K562 (cell line): Measurements from ENCODE around the gene CCDC192. TPM values are rescaled to one million over a fixed set of nuclear protein-coding genes. Genes with fewer than 3 reads are reported as not detected.

Source experiments
- ATAC-seq: fragments of 200-7000 bp; cut with Tn5 transposase; 3 replicates; pipeline ENCODE4 v1.9.1; 2020; ENCODE audit warnings: moderate library complexity
- BruUV-seq: library from RNA; stranded (reverse); fragments of 400-500 nt; replicated peaks from 2 replicates; lab custom pipeline; 2021; lab: Mats Ljungman, UMichigan
- CTCF ChIA-PET: fragments of 300-600 bp; formaldehyde crosslinking; extraction: SDS; loops from one replicate; lab custom pipeline; 2021; ENCODE audit warnings: low intra/inter-chr PET ratio; lab: Yijun Ruan, JAX
- POLR2A ChIA-PET: fragments of 300-600, 350-650 bp; sonication (Branson Sonifier 250); formaldehyde crosslinking; extraction: SDS; loops from one replicate; lab custom pipeline; 2021; ENCODE audit warnings: antibody characterized with exemption, inconsistent platforms; lab: Yijun Ruan, JAX
- DNase-seq, 4 experiments: peaks; one replicate each; pipeline versions ENCODE4 v3.0.0 to v3.0.0-alpha.2; 2011 to 2018; ENCODE audit warnings: low spot score in 3 of 4, mixed read lengths in 3 of 4; ENCODE audit errors: extremely low read depth in 1 of 4
- FAIRE-seq: peaks from 2 replicates; lab custom pipeline; 2011; peaks lifted over from hg19 to GRCh38; lab: Jason Lieb, UNC
- H2AFZ ChIP-seq: 2 replicates; pipeline ENCODE4 v1.6.0; 2011; ENCODE audit warnings: low read depth, low read length, control low read depth, inconsistent platforms
- H3K27ac ChIP-seq: fragments of 200-600 bp; 3 replicates; pipeline ENCODE4 v1.8.0; 2011; ENCODE audit warnings: low read depth, mild to moderate bottlenecking, control low read depth, inconsistent platforms, low read length, moderate library complexity, mixed read lengths; ENCODE audit errors: extremely low read depth
- H3K27me3 ChIP-seq, 2 experiments: fragments of 300-600 bp in 1 of 2; 2 replicates in 1 of 2; 3 replicates in 1 of 2; pipeline versions ENCODE4 v1.6.0 to v1.8.0; 2011; ENCODE audit warnings: inconsistent platforms in 2 of 2, low read length in 2 of 2, mild to moderate bottlenecking in 1 of 2, mixed read lengths in 1 of 2, moderate library complexity in 1 of 2; ENCODE audit not compliant: control insufficient read depth in 2 of 2, insufficient read depth in 2 of 2
- H3K36me3 ChIP-seq: fragments of 300-600 bp; 3 replicates; pipeline ENCODE4 v1.8.0; 2011; ENCODE audit warnings: mild to moderate bottlenecking, low read length, inconsistent platforms; ENCODE audit not compliant: control insufficient read depth, insufficient read depth
- H3K4me1 ChIP-seq, 2 experiments: fragments of 200-600 bp in 1 of 2; replicated peaks in 1 of 2; 2 replicates in 1 of 2; 3 replicates in 1 of 2; pipeline versions ENCODE4 v1.5.1 to v1.8.0; 2011; ENCODE audit warnings: inconsistent platforms in 2 of 2, low read length in 2 of 2, mild to moderate bottlenecking in 1 of 2, mixed read lengths in 1 of 2, moderate library complexity in 1 of 2; ENCODE audit not compliant: control insufficient read depth in 2 of 2, insufficient read depth in 2 of 2
- H3K4me2 ChIP-seq: 2 replicates; pipeline ENCODE4 v1.6.1; 2011; ENCODE audit warnings: low read length, control low read depth, inconsistent platforms, mixed read lengths; ENCODE audit not compliant: insufficient read depth
- H3K4me3 ChIP-seq: fragments of 200-600 bp; sonication (generic), shearing (Covaris generic); 2 replicates; pipeline ENCODE4 v1.5.1; 2016; ENCODE audit warnings: control low read depth, inconsistent platforms
- H3K79me2 ChIP-seq: fragments of 200-600 bp; 3 replicates; pipeline ENCODE4 v1.8.0; 2011; ENCODE audit warnings: low read length, inconsistent platforms; ENCODE audit not compliant: control insufficient read depth, insufficient read depth
- H3K9ac ChIP-seq, 2 experiments: 2 replicates each; pipeline versions ENCODE4 v1.6.0 to v1.6.1; 2011; ENCODE audit warnings: low read depth in 2 of 2, low read length in 2 of 2, control low read depth in 1 of 2, inconsistent platforms in 1 of 2, mild to moderate bottlenecking in 1 of 2, mixed read lengths in 1 of 2; ENCODE audit not compliant: insufficient read depth in 1 of 2
- H3K9me1 ChIP-seq: one replicate; pipeline ENCODE4 v1.6.0; 2011; ENCODE audit warnings: inconsistent platforms, mild to moderate bottlenecking, low read length, moderate library complexity; ENCODE audit not compliant: control insufficient read depth, insufficient read depth
- H3K9me3 ChIP-seq: replicated peaks from 2 replicates; pipeline ENCODE4 v1.5.1; 2011; ENCODE audit warnings: low read depth, low read length, inconsistent platforms; ENCODE audit not compliant: control insufficient read depth, insufficient read depth
- H4K20me1 ChIP-seq: replicated peaks from 2 replicates; pipeline ENCODE4 v1.6.1; 2011; ENCODE audit warnings: low read length, inconsistent platforms, mixed read lengths; ENCODE audit not compliant: control insufficient read depth, insufficient read depth
- ASH1L ChIP-seq: fragments of 450-650 bp; IDR thresholded peaks from 2 replicates; pipeline ENCODE4 v1.6.1; 2018; ENCODE audit warnings: borderline replicate concordance, mild to moderate bottlenecking, low read depth; ENCODE audit not compliant: partially characterized antibody
- CREM ChIP-seq: IDR thresholded peaks from 2 replicates; pipeline ENCODE4 v1.6.1; 2014; ENCODE audit warnings: antibody characterized with exemption, low read depth
- ELK3 ChIP-seq: fragments of 450-650 bp; formaldehyde crosslinking; IDR thresholded peaks from 2 replicates; pipeline ENCODE4 v1.4.0; 2020; ENCODE audit warnings: mild to moderate bottlenecking
- GABPB1 ChIP-seq: sonication (generic); formaldehyde crosslinking; IDR thresholded peaks from 2 replicates; pipeline ENCODE4 v1.8.0; 2022; ENCODE audit warnings: mild to moderate bottlenecking, missing genetic modification reagents
- HOMEZ ChIP-seq: fragments of 250-450 bp; sonication (Bioruptor Pico); IDR thresholded peaks from 2 replicates; pipeline ENCODE4 v1.4.0; 2020; ENCODE audit warnings: mild to moderate bottlenecking, moderate library complexity
- NBN ChIP-seq: fragments of 450-650 bp; IDR thresholded peaks from 2 replicates; pipeline ENCODE4 v1.6.1; 2016; ENCODE audit warnings: low read depth, mild to moderate bottlenecking
- NRF1 ChIP-seq, 2 experiments: fragments of 450-650 bp; IDR thresholded peaks in 1 of 2; conservative IDR thresholded peaks in 1 of 2; 2 replicates each; pipeline ENCODE4 v1.6.1; 2014; ENCODE audit warnings: mild to moderate bottlenecking in 2 of 2
- RAD51 ChIP-seq: fragments of 450-650 bp; IDR thresholded peaks from 2 replicates; pipeline ENCODE4 v1.7.1; 2016; ENCODE audit warnings: low read depth, mild to moderate bottlenecking, borderline replicate concordance
- RBM39 ChIP-seq: fragments of 200-400 bp; formaldehyde crosslinking; optimal IDR thresholded peaks from 2 replicates; pipeline ENCODE3; 2018; ENCODE audit warnings: low read depth, low read length
- RUNX1 ChIP-seq: sonication (generic); IDR thresholded peaks from 2 replicates; pipeline ENCODE4 v1.6.1; 2016; ENCODE audit warnings: antibody characterized with exemption, low read depth
- SUPT5H ChIP-seq: fragments of 450-650 bp; IDR thresholded peaks from 2 replicates; pipeline ENCODE4 v1.6.1; 2016
- YBX1 ChIP-seq: fragments of 450-650 bp; IDR thresholded peaks from 2 replicates; pipeline ENCODE4 v1.7.1; 2016; ENCODE audit warnings: mild to moderate bottlenecking
- ZNF232 ChIP-seq: sonication (generic); formaldehyde crosslinking; IDR thresholded peaks from 2 replicates; pipeline ENCODE4 v1.8.0; 2022; ENCODE audit warnings: mild to moderate bottlenecking, missing genetic modification reagents
- ZNF282 ChIP-seq: sonication (generic); formaldehyde crosslinking; IDR thresholded peaks from 2 replicates; pipeline ENCODE4 v1.8.1; 2023; ENCODE audit warnings: missing genetic modification reagents
- ZNF609 ChIP-seq: sonication (generic); formaldehyde crosslinking; IDR thresholded peaks from 2 replicates; pipeline ENCODE4 v1.8.1; 2023; ENCODE audit warnings: missing genetic modification reagents, mild to moderate bottlenecking, borderline replicate concordance
- WGBS: fragments of 100-300 bp; shearing (Covaris generic); methylation state at CpG from one replicate; pipeline ENCODE4 v1.1.6; 2016; ENCODE audit warnings: low coverage, mixed read lengths; ENCODE audit not compliant: insufficient coverage; ENCODE audit errors: missing lambda C conversion rate; 5-methylcytosine and 5-hydroxymethylcytosine counted together
- in situ Hi-C: fragments of 300-500 bp; cut with MboI; formaldehyde crosslinking; loops from 4 replicates; pipeline ENCODE4 v1.15.0; 2018; ENCODE audit warnings: inconsistent platforms, mixed read lengths
- intact Hi-C: fragments of 100-400 bp; cut with micrococcal nuclease; formaldehyde crosslinking; loops from 2 replicates; pipeline ENCODE4 v1.14.2; 2022
- polyA plus RNA-seq, 8 experiments: library from polyadenylated mRNA; depleted of rRNA in 4 of 8; stranded (reverse) in 5 of 8; unstranded in 3 of 8; fragments of >200 nt; fragmentation: Nextera tagmentation in 2 of 8; fragmentation: Illumina TruSeq in 1 of 8; extraction: Ambion mirVana in 2 of 8; extraction: Trizol in 1 of 8; gene quantifications; 2 replicates each; pipeline versions ENCODE4 v1.2.1 to v1.2.3, GENCODE V29; 2011 to 2014; ENCODE audit warnings: inconsistent platforms in 1 of 8, missing spikeins in 1 of 8
- total RNA-seq, 7 experiments: library from RNA; depleted of rRNA in 6 of 7; stranded (reverse); fragments of >200 nt in 6 of 7; fragmentation: Illumina TruSeq in 2 of 7; extraction: Trizol in 2 of 7; gene quantifications; 2 replicates each; pipeline versions ENCODE4 v1.2.1 to v1.2.3, GENCODE V29; 2011 to 2021; ENCODE audit warnings: low replicate concordance in 1 of 7

CCDC192 gene
- total and polyA plus RNA-seq, 9 of the 15 experiments (the other 6 are each of a cell fraction or from before 2014, with no cell fraction given) = 0.21 to 0.66 (median 0.38) TPM; not detected in 2

- Histone ChIP-seq H3K27me3 (peaks cover 0 to 5% of the 10 kb centered on the region in 2 experiments; a peak in 1 of 5 replicates), H3K79me2 (no peaks in the 10 kb centered on the region), H3K36me3 (no peaks in the 10 kb centered on the region), H3K27ac (no peak overlapping the region), H3K9ac (no peak overlapping the region), H4K20me1 (no peaks in the 10 kb centered on the region), H3K4me2 (no peak overlapping the region), H3K9me3 (no peaks in the 10 kb centered on the region), H3K9me1 (no peaks in the 10 kb centered on the region), H2AFZ (no peak overlapping the region), H3K4me3 (no peak overlapping the region), H3K4me1 (no peaks in the 10 kb centered on the region)
- in situ Hi-C loops (no loop called here), intact Hi-C loops (no loop called here)
- CTCF ChIA-PET = no interaction called here
- 0% methylated on average over 1 of the region's 1 CpG for WGBS
- no peak for ATAC-seq
- POLR2A ChIA-PET = no interaction called here
- no peak for DNase-seq
- no peak for FAIRE-seq
- no TSS peak for BruUV-seq
- TF ChIP-seq HOMEZ (CRISPR knock-in tag) (no peak), ZNF282 (CRISPR knock-in tag) (no peak), SUPT5H (no peak), YBX1 (no peak), RUNX1 (no peak), CREM (no peak), RBM39 (no peak), GABPB1 (CRISPR knock-in tag) (no peak), ZNF232 (CRISPR knock-in tag) (no peak), RAD51 (no peak), ELK3 (CRISPR knock-in tag) (no peak), NRF1 (conservative IDR thresholded peaks at IDR 0.05 in 1 of 2, IDR thresholded peaks at IDR 0.05 in 1 of 2) (no peak), ASH1L (no peak), NBN (no peak), ZNF609 (CRISPR knock-in tag) (no peak)
These were observed 144.9 kb downstream of the CCDC192 start for GRCh38 chr5:127848098-127848497.
